ENCODE data around the gene DISP2.

DISP2 gene

DNA sequence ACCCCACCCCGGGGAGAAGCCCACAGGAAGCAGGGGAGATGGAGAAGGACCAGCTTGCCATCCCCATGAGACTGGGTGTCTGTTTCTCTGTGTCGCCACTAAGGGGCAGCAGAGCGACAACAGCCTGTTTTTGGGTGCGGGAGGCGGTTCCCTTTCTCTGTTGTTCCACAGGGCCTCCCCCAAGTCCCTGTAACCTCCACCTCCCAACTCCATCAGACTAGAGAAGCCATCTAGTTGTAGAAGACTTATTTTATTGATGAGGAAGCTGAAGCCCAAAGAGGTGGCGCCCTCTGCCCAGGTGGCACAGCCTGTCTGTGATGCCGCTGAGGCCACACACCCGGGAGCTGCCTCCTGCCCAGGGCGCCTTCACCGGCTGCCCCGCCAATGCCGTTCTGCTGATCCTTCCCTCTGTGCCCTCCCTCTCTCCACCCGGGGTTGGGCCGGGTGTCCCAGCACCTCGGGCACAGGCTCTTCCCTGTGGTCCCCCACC is 13.3 kb upstream of the DISP2 start:
- DNase-seq, result peak; percentile 79

DNA sequence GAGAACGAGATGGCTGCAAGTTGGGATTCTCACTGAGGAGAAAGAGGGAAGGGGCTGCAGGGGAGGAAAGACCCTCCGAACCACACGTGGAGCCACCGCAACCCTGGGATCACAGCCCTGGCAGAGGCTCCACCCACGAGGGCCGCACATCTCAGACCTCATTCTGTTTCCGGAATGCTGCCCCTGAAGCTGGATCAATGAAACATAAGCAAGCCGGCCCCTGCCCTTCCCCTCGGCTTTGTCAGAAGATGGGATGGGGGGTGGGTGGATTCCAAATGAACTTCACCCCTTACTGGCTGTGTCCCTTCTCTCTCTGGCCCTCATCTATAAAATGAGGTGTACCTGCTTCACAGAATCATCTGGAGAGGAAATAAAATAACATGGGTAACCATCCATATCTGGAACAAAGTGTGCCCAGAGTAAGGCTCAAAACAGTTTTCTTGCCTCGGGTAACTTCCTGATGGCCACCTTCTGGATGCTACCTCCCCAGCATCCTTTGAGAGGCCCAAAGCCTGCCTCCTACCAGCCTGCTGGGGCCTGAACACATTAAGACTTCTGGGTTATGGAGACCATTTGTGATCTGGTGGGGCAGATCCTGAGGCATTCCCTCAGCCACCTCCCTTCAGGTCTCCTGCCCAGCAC is 12.7 kb upstream of the DISP2 start:
- no peak for DNase-seq

GRCh38 chr15:40345867-40346578 is 12.0 kb upstream of the DISP2 start:
- DNase-seq, result no peak

GRCh38 chr15:40346579-40347558 is 11.2 kb upstream of the DISP2 start:
- no peak for DNase-seq

DNA sequence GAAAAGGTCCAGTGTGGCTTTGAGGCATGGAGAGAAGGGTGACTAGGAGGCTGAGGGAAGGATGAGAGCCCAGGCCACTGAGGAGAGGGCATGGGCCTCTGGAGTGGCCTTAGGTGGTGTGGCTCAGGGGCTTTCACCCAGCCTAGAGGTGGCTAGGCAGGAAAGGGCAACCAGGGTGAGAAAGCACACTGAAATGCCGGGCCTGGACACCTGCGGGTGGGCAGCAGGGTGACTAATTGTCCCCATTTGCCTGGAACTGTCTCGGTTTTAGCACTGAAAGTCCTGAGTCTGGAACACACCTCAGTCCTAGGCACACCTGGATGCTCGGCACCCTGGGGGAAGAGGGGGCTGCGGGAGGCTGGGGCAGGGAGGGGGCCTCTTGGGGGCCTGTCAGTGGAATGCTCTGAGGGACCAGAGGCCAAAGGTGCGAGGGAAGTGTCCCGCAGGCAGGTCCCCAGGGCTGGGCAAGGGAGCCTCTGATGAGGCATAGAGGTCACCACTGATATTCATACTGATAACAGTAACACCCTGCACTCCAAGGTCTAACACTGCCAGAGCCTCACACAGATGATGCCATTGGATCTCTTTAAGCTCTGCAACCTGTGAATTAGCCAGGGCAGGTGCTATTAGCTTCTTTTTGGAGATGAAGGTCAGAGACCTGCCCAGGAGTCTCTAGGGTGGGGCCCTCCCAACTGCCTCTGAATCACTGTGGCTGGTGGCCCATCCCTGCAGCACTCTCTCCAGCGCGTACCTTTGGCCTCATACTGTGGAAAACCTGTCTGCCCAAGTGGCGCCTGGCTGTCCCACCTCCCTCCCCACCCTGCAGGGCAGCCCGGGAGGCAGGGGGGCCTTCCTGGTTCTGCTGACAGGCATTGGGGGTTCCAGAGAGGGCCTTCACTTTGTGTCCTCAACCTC is 10.2 kb upstream of the DISP2 start:
- DNase-seq, result no peak

DNA sequence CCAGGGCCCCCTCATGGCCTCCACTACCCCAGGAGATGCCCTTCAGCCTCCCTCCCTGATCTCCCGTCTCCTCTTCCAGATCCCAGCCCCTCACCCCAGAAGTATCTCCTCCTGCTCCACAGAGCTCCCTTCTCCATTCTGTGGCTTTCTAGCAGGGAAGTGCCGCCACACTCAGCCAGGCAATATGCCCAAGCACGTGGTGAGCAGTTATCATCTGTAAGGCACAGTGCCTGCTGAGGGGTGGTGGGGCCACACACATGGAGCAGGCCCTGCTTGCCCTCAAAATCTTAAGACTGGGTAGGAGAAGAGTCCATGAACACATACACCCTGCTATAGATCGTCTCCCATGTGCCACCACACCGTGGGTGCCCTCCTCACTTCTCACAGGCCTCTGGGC is 9.5 kb upstream of the DISP2 start:
- no peak for DNase-seq

DNA sequence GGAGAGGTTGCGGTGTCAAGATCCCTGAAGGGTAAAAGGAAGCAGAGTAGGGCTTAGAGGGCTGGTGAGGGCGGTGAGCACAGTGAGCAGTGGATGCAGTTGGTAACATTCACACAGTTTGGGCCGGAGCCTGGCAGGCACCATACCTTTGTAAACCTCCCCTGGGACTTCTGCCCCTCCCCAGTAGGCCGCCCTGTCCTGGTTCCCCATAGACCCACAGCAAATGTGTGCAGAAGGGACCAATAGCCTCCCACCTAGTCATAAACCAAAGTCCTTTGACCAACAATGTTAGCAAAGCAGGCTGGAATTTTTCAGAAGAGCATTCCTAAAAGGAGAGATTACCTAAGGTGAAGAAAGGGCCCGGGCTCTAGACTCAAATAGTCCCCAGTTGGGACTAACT is 8.9 kb upstream of the DISP2 start:
- DNase-seq, result no peak

GRCh38 chr15:40352281-40352901 is 5.6 kb upstream of the DISP2 start:
- no peak for DNase-seq

GRCh38 chr15:40353697-40354096 is 4.3 kb upstream of the DISP2 start:
- DNase-seq, result peak; percentile 61

DNA sequence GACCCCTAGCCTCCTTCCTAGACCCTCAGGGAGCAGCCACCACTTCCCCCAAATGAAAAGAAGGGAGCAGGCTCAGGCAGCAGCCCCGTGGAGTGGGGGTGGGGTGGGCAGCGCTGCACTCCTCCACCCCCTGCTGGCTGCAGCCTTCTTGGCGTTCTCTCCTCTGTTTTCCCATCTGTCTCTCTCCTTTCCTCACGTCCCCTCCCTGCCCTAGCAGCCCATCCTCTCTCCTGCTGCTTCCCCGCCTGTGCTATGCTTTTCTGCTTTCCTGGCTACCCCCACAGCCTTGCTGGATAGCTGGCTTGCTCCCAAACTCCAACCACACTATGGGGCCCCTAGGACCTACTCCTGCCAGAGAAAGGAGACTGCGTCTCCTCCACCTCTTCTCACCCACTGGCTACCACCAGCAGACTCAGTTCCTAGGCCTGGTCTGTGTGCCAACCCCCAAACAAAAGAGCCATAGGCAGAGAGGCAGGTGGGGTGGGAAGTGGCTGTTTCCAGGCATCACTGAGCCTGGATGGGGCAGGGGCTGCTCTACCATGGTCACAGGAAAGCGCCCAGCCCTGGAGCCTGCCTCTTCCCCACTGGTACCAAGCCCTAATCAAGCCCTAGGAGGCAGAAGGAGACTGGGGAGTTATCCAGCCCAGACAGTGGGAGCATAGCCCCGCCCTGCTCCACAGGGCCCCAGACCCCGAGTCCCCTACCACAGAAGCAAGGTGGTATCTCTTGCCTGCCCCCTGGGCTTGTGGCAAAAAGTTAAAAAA is 3.4 kb upstream of the DISP2 start:
- DNase-seq, result peak; percentile 93

GRCh38 chr15:40355976-40356585 is 1.9 kb upstream of the DISP2 start:
- no peak for DNase-seq

GRCh38 chr15:40357246-40357645 is 773 bp upstream of the DISP2 start:
- DNase-seq, result no peak

GRCh38 chr15:40358471-40359353 is 693 bp downstream of the DISP2 start:
- no peak for DNase-seq

DNA sequence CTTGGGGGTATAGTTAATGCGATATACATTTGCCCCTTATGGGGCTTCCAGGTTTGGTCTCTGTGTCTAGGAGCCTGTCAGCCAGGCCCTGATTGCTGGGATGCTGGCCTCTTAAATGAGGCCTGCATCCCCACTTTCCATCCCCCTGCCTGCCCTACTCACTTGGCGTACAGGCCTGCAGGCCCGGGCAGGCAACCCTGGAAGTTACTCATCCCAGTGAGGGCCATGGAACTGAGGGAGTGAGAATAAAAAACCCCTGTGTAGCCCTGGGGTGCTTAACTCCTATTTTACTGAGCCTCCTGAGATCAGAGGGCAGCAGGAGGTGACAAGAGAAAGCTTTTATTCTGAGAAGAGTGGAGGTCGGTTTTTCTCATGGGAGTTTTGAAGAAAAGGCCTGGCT is 2.0 kb downstream of the DISP2 start:
- DNase-seq, result no peak

DNA sequence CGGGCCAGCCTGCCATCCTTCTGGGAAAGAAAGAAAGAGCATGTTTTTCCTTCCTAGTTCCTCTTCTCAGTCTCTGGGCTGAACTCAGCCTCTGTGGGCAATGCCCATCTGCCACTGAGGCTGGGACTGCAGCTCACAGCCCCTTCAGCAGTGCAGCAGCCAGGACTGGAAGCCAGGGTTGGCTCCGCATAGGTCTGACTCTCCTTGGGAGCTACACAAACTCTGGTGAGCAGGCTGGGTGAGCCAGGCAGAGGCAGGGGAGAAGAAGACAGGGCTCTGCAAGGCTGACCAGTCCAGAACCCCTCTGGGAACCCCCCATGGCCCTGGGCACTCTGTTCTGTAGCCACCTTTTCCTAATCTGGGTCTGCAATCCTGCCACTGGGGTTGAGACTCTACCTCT is 3.6 kb downstream of the DISP2 start:
- no peak for DNase-seq

- no peak for DNase-seq
Observed at GRCh38 chr15:40363611-40364010, 5.6 kb downstream of the DISP2 start.

DNA sequence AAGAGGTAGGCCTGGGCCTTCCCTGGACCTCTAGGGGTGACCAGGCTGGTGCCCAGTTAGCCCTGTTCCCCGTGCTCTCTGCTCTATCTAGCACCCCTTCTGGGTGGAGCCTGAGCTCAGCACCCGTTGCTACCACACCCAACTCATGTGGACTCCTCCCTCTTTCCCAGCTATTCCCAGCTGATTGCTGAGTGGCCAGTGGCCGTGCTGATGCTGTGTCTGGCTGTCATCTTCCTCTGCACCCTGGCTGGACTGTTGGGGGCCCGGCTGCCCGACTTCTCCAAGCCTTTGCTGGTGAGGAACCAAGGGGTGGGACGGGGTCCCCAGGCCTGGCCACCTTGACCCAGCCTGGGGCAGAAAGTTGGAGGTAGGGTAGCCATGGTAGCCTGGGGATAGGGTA is 6.2 kb downstream of the DISP2 start:
- DNase-seq, result no peak

DNA sequence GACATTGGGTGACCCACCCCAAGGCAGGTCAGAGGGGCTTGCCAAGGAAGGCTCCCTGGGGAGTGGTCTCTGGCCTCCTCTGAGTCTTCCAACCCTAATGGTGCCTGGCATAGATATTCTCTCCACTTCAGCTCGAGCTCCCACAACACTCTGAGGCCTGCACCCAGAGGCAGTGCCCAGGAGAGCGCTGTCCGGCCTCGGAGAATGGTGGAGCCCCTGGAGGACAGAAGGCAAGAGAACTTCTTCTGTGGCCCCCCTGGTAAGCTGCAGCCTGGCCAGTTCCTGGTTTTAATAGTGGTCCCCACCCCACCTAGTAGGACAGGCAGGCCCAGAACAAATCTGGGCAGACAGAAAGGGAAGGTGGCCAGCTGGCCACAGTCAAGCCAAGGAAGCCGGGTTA is 7.0 kb downstream of the DISP2 start:
- DNase-seq, result no peak

DNA sequence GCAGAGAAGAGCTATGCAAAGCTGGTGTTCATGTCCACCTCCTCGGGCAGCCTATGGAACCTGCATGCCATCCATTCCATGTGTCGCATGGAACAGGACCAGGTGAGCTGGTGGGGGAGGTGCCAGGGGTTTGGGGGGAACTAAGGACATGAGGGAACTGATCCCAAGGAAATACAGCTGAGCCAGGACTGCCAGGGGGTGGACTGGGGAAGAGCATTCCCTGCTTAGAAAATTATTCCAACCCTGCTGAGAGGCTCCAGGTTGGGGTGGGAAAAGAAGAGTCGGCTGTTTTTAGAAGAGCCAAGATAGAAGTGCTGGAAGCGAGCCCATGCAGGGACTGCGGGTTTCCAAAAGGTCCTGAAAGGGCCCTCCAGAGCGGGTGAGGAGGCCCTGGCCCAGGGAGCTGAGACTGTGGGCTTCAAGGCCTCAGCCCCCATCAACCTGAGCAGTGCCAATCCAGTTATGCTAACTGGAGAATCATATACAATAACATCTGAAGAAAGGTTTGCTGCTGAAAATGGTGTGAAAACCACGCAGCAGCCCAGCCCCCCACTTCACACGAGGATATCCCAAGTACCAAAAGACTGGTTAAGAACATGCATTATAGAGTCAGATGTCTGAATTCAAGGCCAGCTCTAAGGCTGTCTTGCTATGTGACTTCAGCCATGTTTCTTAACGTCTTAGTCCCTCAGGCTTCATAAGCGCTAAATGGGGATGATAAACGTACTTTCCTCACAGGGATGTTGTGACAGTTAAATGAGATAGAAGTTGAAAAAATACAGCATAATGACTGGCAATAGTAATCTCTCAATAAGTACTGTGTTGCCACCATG is 7.8 kb downstream of the DISP2 start:
- no peak for DNase-seq

Data from NCI-H1694 treated with DMSO at 0.1 percent for 48 hours (cell line).